Natural killer cell (primary cell): ENCODE data around the gene SEZ6L. TPM values are rescaled to one million over a fixed set of nuclear protein-coding genes. Genes with fewer than 3 reads are reported as not detected.

Source experiments
- ATAC-seq, 3 donors: fragments of 150-1000 bp in 2 of 3; fragments of 200-7000 bp in 1 of 3; cut with Tn5 transposase; 1 replicate in 1 of 3; 2 replicates in 2 of 3; pipeline ENCODE4 v1.10.0; 2021; ENCODE audit warnings: mild to moderate bottlenecking in 2 of 3, moderate library complexity in 2 of 3
- DNase-seq, 2 donors: peaks; one replicate each; pipeline versions ENCODE4 v3.0.0 to v3.0.0-alpha.2; 2013 to 2021; ENCODE audit warnings: mixed read lengths in 1 of 2
- H3K27ac ChIP-seq: one replicate; pipeline ENCODE4 v1.5.1; 2013; ENCODE audit warnings: mild to moderate bottlenecking, low read length
- H3K27me3 ChIP-seq: one replicate; pipeline ENCODE4 v1.6.1; 2013; ENCODE audit warnings: low read length; ENCODE audit not compliant: control insufficient read depth, insufficient read depth
- H3K36me3 ChIP-seq: one replicate; pipeline ENCODE4 v1.6.1; 2013; ENCODE audit warnings: low read length; ENCODE audit not compliant: control insufficient read depth, insufficient read depth
- H3K4me1 ChIP-seq: one replicate; pipeline ENCODE4 v1.6.1; 2013; ENCODE audit warnings: low read length; ENCODE audit not compliant: control insufficient read depth, insufficient read depth
- H3K4me3 ChIP-seq: one replicate; pipeline ENCODE4 v1.5.1; 2013; ENCODE audit warnings: low read length
- H3K9me3 ChIP-seq: one replicate; pipeline ENCODE4 v1.6.1; 2013; ENCODE audit warnings: low read length; ENCODE audit not compliant: control insufficient read depth, insufficient read depth
- H3K27ac Mint-ChIP-seq, 2 donors: one replicate each; pipeline ENCODE4 v1.8.0; 2022; ENCODE audit warnings: mild to moderate bottlenecking in 2 of 2, mixed read lengths in 2 of 2, moderate library complexity in 1 of 2
- H3K27me3 Mint-ChIP-seq, 2 donors: one replicate each; pipeline ENCODE4 v1.8.0; 2022; ENCODE audit warnings: low read depth in 2 of 2, mixed read lengths in 2 of 2
- H3K36me3 Mint-ChIP-seq: one replicate; pipeline ENCODE4 v1.8.0; 2022; ENCODE audit warnings: mixed read lengths
- H3K4me1 Mint-ChIP-seq, 2 donors: one replicate each; pipeline ENCODE4 v1.8.0; 2022; ENCODE audit warnings: mixed read lengths in 2 of 2
- H3K4me3 Mint-ChIP-seq: one replicate; pipeline ENCODE4 v1.8.0; 2022; ENCODE audit warnings: mild to moderate bottlenecking, moderate library complexity, mixed read lengths
- H3K9me3 Mint-ChIP-seq, 2 donors: one replicate each; pipeline ENCODE4 v1.8.0; 2022; ENCODE audit warnings: mixed read lengths in 2 of 2
- WGBS: methylation state at CpG from one replicate; pipeline ENCODE4 v1.1.7; 2013; ENCODE audit warnings: missing lambda C conversion rate; ENCODE audit not compliant: insufficient coverage; 5-methylcytosine and 5-hydroxymethylcytosine counted together
- intact Hi-C: fragments of 100-400 bp; cut with micrococcal nuclease; formaldehyde crosslinking; loops from one replicate; pipeline ENCODE4 v1.14.2; 2022
- total RNA-seq, 4 donors: library from RNA; stranded (reverse); fragments of 120-200 nt in 1 of 4; gene quantifications; one replicate each; pipeline versions ENCODE4 v1.2.3 to v1.2.4, GENCODE V29; 2013 to 2022
- TF ChIP-seq, protein P1 (sequence below): fragments of 200-600 bp; IDR thresholded peaks from one replicate; pipeline ENCODE4 v1.8.0; 2022; ENCODE audit warnings: antibody characterized with exemption

The SEZ6L gene
- total RNA-seq, 3 donors from 2014 or later (not counting 1 experiment from before 2014, with no cell fraction given), result 0.11 to 1.1 (median 0.60) TPM

DNA sequence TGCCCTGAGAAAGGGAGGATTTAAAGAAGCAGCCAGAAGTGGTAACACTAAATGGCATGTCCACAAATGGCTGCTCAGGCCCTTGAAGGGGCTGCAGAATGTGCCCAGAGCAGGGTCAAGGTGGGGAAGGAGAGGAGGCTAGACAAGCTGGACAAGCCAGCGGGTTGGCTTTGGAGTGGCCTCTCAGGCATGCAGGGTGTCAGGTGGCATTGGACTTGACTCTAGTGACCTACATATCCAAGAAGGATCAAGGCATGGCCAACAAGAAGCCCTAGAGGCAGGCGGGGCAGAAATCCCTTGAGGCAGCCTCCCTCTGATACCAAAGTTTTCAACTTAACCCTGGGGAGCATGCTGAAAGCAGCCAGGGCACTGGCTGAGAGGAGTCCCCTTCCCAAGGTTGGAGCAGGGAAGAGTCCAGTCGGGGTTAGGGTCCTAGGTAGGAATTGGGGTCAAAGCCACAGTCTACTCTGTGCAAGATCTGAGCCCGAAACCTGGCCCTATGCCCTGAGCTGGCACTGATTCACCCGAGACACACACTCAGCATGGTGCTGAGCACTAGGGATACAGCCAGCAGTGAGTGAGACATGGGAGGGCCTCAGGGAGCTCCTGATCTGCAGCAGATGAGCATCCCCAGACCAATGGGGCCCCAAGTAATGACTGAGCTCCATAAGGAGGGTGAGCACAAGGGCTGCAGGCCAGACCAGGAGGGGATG lies 164.0 kb downstream of the SEZ6L start:
- Mint-ChIP-seq H3K4me3 (no peak overlapping the region), H3K27me3 (peaks cover 25 to 28% of the 10 kb centered on the region in 2 donors), H3K9me3 (no peaks in the 10 kb centered on the region), H3K27ac (no peak overlapping the region), H3K36me3 (no peaks in the 10 kb centered on the region), H3K4me1 (no peaks in the 10 kb centered on the region)
- Histone ChIP-seq H3K9me3 (no peaks in the 10 kb centered on the region), H3K36me3 (no peaks in the 10 kb centered on the region), H3K27ac (no peak overlapping the region), H3K4me3 (no peak overlapping the region), H3K4me1 (no peaks in the 10 kb centered on the region), H3K27me3 (no peaks in the 10 kb centered on the region)
- ATAC-seq, result no peak
- TF ChIP-seq, protein P1, sequence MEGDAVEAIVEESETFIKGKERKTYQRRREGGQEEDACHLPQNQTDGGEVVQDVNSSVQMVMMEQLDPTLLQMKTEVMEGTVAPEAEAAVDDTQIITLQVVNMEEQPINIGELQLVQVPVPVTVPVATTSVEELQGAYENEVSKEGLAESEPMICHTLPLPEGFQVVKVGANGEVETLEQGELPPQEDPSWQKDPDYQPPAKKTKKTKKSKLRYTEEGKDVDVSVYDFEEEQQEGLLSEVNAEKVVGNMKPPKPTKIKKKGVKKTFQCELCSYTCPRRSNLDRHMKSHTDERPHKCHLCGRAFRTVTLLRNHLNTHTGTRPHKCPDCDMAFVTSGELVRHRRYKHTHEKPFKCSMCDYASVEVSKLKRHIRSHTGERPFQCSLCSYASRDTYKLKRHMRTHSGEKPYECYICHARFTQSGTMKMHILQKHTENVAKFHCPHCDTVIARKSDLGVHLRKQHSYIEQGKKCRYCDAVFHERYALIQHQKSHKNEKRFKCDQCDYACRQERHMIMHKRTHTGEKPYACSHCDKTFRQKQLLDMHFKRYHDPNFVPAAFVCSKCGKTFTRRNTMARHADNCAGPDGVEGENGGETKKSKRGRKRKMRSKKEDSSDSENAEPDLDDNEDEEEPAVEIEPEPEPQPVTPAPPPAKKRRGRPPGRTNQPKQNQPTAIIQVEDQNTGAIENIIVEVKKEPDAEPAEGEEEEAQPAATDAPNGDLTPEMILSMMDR, result no peak
- no peak for DNase-seq
- 75% methylated on average over 5 of the region's 5 CpGs for WGBS
- intact Hi-C loops, result loop anchor here (5.0 kb wide), 1 partner anchor 971 kb away; no protein-coding TSS in a partner anchor

GRCh38 chr22:26334232-26334631 lies 165.0 kb downstream of the SEZ6L start:
- H3K36me3 Mint-ChIP-seq, result no peaks in the 10 kb centered on the region
- intact Hi-C loops, result loop anchor here (5.0 kb wide), 1 partner anchor 972 kb away; no protein-coding TSS in a partner anchor
- no peaks in the 10 kb centered on the region for H3K9me3 Mint-ChIP-seq
- ATAC-seq (no peak), DNase-seq (no peak)
- H3K4me3 Mint-ChIP-seq, result no peak overlapping the region
- TF ChIP-seq, protein P1, result no peak
- 83% methylated on average over 9 of the region's 9 CpGs for WGBS
- Histone ChIP-seq H3K9me3 (no peaks in the 10 kb centered on the region), H3K4me1 (no peaks in the 10 kb centered on the region), H3K36me3 (no peaks in the 10 kb centered on the region), H3K4me3 (no peak overlapping the region), H3K27ac (no peak overlapping the region), H3K27me3 (no peaks in the 10 kb centered on the region)
- no peaks in the 10 kb centered on the region for H3K4me1 Mint-ChIP-seq
- H3K27me3 Mint-ChIP-seq, result peaks cover 26 to 28% of the 10 kb centered on the region in 2 donors
- H3K27ac Mint-ChIP-seq, result no peak overlapping the region

GRCh38 chr22:26336773-26337172 lies 167.5 kb downstream of the SEZ6L start:
- DNase-seq (no peak), ATAC-seq (no peak)
- 86% methylated on average over 3 of the region's 4 CpGs for WGBS
- Mint-ChIP-seq H3K4me1 (no peaks in the 10 kb centered on the region), H3K36me3 (no peaks in the 10 kb centered on the region), H3K9me3 (no peaks in the 10 kb centered on the region), H3K27me3 (peaks cover 36 to 38% of the 10 kb centered on the region in 2 donors), H3K27ac (no peak overlapping the region), H3K4me3 (no peak overlapping the region)
- Histone ChIP-seq H3K4me3 (no peak overlapping the region), H3K36me3 (no peaks in the 10 kb centered on the region), H3K27me3 (no peaks in the 10 kb centered on the region), H3K4me1 (no peaks in the 10 kb centered on the region), H3K9me3 (no peaks in the 10 kb centered on the region), H3K27ac (no peak overlapping the region)
- TF ChIP-seq, protein P1, result no peak
- intact Hi-C loops, result no loop called here

GRCh38 chr22:26339755-26340154 lies 170.5 kb downstream of the SEZ6L start:
- TF ChIP-seq, protein P1, result no peak

More at GRCh38 chr22:26339755-26340154, 170.5 kb downstream of the SEZ6L start:
- Mint-ChIP-seq H3K4me3 (no peak overlapping the region), H3K9me3 (no peaks in the 10 kb centered on the region), H3K4me1 (no peaks in the 10 kb centered on the region), H3K36me3 (no peaks in the 10 kb centered on the region), H3K27ac (no peak overlapping the region), H3K27me3 (peaks cover 30 to 36% of the 10 kb centered on the region in 2 donors)
- Histone ChIP-seq H3K4me3 (no peak overlapping the region), H3K27me3 (no peaks in the 10 kb centered on the region), H3K4me1 (no peaks in the 10 kb centered on the region), H3K36me3 (no peaks in the 10 kb centered on the region), H3K27ac (no peak overlapping the region), H3K9me3 (no peaks in the 10 kb centered on the region)
- DNase-seq, result no peak
- intact Hi-C loops, result no loop called here
- WGBS, result 80% methylated on average over 6 of the region's 6 CpGs
- no peak for ATAC-seq
